NCI-H510A treated with DMSO at 0.1 percent for 48 hours (cell line): ENCODE data around the gene DCDC2C.
"Not testable (repeated sequence)": the region's sequence is repeated elsewhere in the genome, so short reads cannot be mapped to it uniquely, and the experiment has no call there.

Experiments used
- DNase-seq: peaks from one replicate; lab custom pipeline; 2025; lab: John Stamatoyannopoulos, UW

DCDC2C gene

DNA sequence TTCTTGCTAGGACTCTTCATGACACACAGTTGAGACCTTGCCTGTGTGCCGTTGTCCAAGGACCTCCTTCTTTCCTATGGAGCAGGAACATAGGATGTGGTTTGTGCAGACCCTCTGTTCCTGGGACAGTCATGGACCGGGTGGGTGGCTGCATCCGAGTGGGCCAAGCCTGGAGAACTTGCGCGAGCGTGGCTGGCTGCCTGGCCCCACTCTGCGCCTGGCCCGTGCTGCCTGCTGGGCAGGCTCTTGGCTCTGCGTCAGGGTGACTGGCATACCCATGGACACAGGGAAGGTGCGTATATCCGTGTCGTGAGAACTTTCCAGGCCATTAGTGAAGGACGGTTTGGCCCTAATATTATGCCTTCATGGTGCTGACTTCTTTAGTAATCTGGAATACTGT lies 68.2 kb downstream of the DCDC2C start:
- no peak for DNase-seq

DNA sequence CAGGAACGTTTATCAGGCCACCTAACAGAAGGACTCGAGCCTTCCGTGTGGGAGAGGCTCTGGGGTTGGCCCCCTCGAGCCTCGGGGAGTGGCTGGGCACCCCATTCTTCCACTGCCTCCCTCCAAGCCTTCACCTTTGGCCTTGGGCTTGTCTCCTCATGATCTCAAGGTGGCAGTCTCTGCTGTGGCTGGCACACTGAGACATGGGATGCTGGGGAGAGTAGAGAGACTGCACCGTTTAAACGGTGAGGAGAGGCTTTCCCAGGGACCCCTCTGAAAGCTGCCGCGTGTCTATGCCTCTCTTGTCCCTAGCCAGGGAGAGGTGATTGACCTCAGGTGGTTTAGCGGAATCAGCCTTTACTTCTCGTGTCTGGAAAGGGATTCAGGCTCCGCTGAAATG lies 71.0 kb downstream of the DCDC2C start:
- no peak for DNase-seq

DNA sequence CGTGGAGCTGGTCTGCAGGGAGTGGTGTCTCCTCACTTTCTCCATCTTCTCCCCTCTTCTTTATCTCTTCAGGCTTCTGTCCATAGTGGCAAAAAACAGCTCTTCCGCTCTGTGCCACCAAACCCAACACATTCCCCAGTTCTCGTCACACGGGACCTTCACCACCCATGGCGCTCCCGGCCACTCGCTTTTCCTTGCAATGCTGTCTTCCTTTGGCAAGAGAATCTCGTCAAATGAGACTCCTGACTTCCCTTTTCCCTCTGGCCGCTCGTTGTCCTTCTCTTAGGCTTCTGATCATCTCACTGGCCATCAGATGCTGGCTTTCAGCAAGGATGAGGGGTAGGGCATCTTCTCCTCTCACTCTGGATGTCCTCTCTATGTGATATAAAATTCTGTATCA lies 72.9 kb downstream of the DCDC2C start:
- DNase-seq = no peak

DNA sequence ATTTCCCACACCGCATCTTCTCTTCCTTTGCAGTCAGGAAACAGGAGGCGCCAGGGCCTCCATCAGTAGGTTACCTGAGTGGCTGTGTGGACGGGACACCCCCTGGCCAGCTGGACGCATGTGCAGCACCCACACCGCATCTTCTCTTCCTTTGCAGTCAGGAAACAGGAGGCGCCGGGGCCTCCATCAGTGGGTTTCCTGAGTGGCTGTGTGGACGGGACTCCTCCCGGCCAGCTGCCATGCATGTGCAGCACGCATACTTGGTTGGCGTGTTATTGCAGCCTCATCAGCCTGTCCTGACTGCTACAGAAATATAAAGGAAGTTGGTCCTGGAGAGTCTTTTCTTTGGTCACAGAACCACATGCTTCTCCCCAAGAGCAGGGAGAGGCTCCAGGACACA lies 74.6 kb downstream of the DCDC2C start:
- no peak for DNase-seq

DNA sequence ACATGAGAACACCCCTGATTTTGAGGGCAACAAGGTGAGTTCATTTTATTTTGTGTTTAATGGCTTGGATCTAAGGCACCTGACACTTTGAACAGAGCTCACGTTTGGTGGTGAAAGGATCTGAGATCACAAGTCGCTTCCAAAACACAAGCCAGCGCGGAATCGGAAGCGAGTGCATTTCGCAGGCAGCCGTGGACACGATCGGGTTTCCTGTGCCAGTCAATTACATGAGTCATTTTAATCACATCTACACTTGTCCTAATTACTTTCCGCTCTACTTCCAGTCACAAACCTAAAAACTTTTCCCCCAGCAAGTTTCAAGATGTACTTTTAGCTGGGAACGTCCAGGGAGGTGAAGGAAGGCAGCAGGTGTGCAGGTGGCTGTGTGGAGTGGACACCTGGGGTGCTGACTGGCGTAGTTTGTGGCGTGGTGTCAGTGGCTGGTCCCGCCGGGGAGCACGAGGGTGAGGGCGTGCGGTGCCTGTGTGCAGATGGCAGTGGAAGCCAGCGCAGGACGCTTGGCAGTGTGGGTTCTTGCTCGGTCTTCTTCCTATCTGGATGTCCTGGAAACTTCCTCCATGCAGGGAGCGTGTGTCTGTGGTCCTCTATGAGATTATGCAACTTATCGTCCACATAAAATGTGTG lies 75.6 kb downstream of the DCDC2C start:
- DNase-seq = peak; percentile 22

DNA sequence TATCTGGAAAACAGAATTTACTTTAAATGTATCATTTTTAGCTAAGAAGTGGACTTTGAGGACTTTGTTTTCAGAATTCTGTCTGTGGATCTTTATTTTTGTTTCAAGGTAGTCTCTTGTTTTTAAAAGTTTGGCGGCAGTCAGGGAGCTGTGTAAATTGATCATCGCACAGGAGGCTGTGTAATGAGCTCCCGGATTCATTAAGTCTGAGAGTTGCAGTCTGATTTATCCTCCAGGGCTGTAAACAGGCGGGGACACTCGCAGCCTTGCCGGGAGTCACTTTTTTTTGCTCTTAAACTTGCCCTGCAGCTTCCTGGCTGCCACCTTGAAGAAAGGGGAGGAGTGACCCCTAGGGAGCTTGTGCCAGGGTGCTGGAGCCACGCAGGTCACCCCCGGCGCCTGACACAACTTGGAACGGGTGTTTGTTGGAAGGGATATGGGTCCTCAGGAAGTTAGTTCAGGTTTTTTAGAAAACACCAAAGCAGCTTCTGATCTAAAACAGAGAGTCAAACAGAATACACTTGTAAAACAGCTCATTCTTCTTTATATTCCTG lies 76.2 kb downstream of the DCDC2C start:
- DNase-seq = no peak

DNA sequence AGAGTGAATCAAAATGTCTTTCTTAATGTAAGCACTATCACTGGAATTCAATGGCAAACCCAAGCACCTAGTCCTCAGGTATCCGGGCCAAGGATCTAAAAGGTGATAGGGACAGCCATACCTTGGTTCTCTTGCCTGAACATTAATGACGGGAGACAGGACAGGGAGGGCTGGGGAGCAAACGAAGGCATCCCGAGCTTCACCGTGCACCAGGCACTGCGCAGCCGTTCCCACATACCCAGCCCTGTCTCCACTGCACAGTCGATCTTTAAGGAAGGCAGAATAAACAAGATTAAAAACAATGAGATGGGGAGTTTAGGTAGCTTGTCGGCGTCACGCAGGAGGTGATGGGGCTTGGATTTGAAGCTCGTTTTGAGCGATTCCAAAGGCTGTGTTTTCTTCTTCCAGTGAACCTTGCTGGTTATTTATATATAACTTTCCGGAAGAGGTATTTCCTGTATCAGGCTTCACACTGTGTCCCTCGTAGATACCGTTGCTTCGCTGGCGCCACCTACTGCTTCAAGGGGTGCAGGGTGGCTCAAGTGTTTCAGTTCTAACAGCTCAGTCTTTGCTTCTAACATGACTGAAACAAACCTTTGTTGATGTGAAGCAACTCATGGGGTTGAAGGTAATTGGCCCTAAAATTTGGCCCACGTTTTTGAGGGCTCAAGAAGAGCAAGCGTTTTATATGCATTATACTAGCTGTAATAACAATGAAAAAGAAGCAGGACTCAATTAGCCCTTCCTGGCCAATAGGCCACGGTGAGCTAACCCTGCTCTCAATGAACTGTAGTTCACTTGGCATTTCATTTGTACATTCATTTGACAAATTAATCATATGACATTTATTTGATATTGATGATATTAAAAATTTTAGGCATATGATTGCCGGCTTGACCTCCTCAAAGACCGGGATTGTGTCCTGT lies 77.4 kb downstream of the DCDC2C start:
- DNase-seq = peak; percentile 80

DNA sequence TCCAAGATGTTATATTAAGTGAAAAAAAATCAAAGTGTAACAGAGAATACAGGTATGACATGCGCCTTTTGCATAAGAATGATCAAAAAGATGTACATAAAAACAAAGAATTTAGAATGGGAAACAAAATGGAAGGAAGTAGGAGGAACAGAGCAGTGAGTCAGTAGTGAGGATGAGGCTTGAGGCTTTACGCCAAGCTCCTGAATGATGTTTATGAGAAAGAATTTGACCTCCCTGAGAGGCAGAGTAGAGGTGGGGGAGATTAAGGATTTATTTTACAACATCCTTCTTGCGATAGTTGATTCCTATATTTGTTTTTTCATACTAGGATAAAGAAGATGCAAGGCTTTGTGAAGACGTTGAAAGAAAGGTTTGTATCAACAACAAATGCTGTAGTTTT lies 81.4 kb downstream of the DCDC2C start:
- DNase-seq = no peak

DNA sequence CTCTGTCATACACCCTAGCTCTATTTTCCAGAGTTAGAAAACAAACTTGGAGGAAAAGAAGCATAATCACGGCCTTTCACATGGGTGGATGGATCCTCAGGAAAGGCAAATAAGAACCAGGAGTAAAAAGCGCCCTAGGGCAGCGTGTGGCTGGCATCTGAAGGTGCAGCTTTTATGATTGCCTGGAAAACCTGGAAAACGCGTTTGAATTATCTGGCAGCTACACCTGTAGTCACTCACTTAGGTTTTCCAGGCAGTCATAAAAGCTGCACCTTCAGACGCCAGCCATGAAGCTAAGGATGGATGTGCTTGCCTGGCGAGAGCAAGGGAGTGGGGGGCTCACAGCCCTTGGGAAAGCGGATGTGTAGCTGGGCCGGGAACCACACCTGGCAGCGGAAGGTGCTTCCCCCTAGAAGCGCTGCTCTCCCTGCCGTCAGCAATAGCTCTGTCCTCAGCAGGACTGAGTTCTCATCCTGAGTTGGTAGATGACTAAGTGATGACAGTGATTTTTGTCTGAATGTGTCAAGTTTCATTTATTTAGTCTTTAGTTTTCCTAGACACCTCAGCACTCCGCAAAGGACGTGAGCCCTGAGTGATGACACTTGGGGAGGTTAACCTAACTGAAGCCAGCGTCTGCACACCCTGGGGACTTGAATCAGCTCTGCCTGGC lies 82.0 kb downstream of the DCDC2C start:
- no peak for DNase-seq

DNA sequence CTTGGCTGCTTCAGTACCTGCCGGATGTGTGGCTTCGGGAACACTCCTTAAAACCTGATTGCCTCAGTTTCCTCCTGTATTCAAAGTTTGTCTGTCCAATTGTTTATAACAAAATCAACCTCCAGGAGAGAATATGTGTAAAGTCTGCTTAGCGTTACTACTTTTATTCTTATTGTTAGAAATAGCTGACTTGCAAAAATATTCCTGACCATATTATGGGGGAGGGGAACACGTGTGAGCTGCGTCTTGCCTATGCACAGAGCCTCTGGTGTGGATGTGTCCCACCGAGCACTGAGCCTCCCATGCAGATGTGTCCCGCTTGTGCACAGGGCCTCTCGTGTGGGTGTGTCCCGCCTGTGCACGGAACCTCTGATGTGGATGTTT lies 82.5 kb downstream of the DCDC2C start:
- DNase-seq = no peak

DNA sequence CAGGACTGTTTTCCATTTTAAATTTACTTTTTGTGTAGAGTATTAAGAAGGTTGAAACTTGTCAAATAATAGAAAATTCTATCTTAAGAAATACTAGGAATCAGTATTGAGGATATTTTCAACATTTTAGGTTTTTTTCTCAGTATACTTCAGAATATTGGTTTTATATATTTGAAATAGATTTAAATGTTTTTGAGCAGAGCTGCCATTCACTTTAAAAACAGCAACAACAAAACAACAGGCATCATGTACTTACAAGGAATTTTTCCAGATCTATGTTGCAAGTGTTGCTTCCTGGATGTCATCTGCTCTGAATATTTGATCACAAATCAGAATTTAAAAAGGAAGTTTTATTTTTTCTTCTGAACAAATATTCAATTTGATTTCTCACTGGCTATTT lies 84.4 kb downstream of the DCDC2C start:
- DNase-seq = no peak

DNA sequence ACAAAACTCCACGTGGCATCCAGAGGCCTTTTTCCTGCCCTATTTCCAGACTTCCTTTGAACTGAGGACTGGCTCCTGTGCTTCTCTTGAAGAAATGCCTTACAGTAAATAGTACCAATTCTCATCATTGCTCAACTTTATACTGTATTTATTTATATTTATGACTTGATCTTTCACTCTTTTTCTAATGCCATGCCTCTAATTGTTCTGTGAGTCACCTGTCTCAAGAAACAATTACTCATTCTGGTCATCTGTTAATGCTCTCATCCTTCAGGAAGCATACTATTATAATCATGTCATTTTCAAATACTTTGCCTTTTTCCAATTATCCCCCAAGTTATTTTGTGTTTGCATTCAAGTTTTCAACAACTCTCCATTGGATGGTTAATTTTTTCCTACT lies 85.9 kb downstream of the DCDC2C start:
- DNase-seq = no peak

DNA sequence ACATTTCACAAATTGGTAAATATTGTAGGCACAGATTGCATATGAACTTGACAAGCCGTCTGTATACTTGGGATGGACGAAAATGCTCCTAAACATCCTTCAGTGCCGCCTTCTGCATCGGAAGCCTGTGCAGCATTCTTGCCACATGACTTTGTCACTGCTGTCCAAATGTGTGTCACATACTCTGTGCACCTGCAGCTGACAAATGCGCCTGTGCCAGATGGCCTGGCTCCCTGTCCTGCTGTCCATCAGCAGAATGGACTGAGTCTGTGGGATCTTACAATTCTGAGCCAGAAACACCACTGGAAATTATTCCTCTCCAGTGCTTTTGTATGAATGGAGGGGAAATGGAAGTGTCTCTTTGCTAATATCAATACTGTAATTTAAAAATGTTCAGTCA lies 89.9 kb downstream of the DCDC2C start:
- no peak for DNase-seq

DNA sequence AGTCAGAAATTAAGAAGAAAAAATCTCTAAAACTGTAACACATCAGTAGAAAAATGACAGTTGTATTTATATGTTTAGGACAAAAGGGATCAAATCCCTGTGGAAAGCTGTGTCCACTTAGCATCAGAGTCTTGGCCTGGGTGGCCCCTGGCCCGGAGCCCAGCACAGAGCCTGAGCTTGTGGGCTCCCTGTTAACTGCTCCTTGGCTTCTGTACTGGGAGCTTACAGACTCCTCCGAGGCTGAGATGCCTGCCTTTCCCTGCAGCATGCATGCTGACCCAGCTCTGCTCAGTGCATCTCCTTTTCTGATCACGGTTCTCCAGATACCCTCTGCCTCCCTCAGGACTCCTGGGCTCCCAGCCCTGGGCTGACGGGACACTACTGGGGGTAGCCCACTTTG lies 98.1 kb downstream of the DCDC2C start:
- DNase-seq = no peak

DNA sequence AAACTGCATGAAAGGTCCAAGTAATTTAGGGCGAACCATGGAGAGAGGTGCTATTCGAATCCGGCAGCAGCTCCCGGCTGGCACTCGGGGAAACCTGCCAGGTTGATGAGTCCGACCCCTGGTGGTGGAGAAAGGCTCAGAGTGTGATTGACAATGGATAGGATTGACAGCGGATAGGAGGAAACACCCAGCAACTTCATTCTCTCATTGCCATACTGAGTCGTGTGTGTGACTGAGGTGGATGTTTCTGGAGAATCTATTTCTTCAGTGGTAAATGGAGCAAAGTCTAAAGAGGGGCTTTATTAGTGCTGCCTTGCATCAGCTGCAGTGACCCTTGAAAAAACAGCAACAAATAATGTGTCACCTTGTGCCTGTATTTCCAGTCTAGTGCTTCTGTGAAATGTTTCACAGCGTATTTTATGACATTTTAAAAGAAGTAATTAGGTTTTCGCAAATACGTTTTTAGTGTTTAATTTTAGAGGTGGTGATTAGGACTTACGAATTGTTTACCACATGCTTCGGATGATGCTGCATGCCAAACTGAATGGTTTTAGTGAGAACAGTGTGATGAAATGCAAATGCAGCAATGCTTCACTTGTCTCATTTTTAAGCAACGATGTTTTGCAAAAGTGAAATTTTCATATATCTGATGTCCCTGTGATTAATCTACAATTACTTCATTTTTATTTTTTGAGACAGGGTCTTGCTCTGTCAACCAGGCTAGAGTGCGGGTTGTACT lies 102.0 kb downstream of the DCDC2C start:
- DNase-seq = peak; percentile 1

DNA sequence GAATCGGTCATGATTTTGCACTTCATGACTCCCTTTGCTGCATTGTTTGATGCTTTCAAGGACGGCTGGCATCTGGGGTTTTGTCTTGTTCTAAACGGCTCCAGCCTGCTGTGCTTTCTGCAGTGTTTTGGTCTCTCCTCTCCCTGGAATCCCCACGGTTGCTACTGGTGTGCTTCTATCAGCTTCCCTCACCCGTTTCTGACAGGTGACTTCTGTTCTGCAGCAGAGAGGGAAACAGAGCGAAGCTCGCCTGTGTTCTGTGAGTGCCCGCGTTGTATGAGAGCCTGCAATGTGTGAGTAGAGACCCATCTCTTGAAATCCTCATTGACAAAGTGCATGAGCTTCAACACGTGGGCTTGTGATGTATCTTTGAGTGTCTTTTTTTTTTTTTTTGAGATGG lies 102.8 kb downstream of the DCDC2C start:
- no peak for DNase-seq

DNA sequence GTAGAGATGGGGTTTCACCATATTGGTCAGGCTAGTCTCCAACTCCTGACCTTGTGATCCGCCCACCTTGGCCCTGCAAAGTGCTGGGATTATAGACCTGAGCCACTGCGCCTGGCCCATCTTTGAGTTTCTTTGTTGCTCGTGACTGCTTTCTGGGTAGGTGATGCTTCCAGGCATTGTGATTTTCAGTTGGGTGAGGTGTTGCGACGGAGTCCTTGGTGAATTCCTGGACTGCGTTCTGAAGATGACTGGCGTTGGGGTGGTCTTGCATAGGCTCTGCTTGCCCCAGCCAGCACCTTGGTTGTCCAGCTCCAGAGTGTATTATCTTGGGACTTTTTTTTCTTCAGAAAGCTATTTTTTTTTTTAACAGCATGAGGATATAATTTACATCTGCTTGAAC lies 103.4 kb downstream of the DCDC2C start:
- DNase-seq = no peak

DNA sequence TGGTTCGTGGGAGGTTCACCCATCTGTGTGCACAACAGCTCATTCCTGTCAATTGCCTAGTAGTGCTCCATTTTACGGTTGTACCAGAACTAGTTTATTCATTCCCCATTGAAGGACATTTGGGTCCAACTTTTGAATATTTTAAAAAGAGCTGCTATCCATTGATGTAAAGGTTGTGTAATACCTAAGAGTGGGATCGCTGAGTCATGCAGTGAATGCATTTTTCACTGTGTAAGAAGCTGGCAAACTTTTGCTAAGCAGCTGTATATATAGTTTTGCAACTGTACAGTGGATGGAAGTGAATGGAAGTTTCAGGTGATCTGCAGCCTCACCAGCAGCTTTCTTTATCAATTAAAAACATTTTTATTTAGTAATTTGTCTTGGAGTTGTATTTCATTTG lies 104.5 kb downstream of the DCDC2C start:
- no peak for DNase-seq

DNA sequence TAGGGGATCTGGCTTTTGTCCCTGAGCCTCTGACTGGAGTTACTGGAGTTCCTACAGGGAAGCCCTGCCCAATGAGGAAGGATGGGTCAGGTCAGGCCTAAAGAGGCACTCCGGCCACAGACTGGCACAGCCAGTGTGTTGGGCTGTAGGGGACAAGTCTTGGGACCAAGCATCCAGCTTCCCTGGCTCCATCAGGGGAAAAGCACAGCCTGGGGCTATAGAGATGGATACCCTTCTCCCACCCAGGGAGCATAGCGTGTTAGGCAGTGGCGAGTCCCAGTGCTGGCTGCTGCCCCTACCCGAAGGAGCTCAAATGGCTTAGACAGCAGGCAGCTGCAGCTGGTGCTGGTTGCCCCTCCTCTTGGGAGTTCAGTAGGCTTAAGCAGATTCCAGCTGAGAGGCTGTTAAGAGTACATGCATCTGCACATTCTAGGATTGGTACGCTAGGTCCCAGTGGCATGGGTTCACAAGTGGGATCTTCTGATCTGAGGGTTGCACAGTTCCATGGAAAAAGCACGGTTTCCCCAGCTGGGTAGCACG lies 111.4 kb downstream of the DCDC2C start:
- no peak for DNase-seq

DNA sequence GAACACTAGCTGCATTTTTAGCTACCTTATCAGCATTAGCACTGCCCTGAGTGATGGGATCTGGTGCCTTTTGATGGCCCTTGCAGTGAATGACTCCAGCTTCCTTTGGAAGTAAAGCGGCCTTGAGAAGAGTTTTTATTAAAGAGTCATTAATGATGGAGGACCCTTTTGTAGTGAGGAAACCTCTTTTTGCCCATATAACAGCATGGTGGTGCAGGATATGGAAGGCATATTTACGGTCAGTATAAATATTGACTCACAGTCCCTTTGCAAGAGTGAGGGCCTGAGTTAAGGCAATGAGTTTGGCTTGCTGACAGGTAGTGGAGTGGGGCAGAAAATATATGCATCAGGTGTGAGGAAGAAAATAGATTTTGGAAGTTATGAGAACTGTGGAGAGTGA lies 113.8 kb downstream of the DCDC2C start:
- not testable (repeated sequence) for DNase-seq

DNA sequence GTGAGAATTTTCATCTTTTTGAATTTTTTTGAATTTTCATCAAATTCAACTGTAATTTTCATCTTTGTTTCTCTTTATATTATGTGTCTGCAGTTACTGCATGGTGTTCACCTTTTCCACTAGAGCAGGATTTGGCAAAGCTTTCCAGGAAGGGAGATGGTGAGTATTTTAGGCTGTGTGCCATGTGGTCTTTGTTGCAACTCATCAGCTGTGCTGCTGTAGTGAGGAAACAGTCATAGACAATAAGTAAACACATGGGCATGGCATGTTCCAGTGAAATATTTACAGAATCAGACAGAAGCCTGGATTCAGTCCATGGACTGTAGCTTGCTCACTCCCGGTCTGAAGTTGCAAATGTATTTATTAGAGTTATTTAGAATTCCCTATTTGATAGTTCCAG lies 120.4 kb downstream of the DCDC2C start:
- DNase-seq = no peak
